IPS-18a (cell line): ENCODE measurements around the gene ZNF784.
A peak's percentile ranks its signal among the peaks of the same experiment; 100 is the strongest.

Experiments
- H3K27ac ChIP-seq: one replicate; pipeline ENCODE4 v1.5.1; 2013; ENCODE audit warnings: low read length
- H3K27me3 ChIP-seq: one replicate; pipeline ENCODE4 v1.6.1; 2013; ENCODE audit warnings: mild to moderate bottlenecking, low read length; ENCODE audit not compliant: control insufficient read depth, insufficient read depth
- H3K36me3 ChIP-seq: one replicate; pipeline ENCODE4 v1.6.1; 2013; ENCODE audit warnings: low read depth, low read length; ENCODE audit not compliant: control insufficient read depth
- H3K4me1 ChIP-seq: one replicate; pipeline ENCODE4 v1.6.1; 2013; ENCODE audit warnings: low read depth, low read length; ENCODE audit not compliant: control insufficient read depth
- H3K4me3 ChIP-seq: one replicate; pipeline ENCODE4 v1.5.1; 2013; ENCODE audit warnings: low read length
- H3K9ac ChIP-seq: one replicate; pipeline ENCODE4 v1.6.1; 2013; ENCODE audit warnings: mild to moderate bottlenecking, low read length, moderate library complexity
- H3K9me3 ChIP-seq: one replicate; pipeline ENCODE4 v1.6.1; 2013; ENCODE audit warnings: low read depth, low read length; ENCODE audit not compliant: control insufficient read depth

ZNF784 gene

GRCh38 chr19:55667006-55667381, 42.6 kb upstream of the ZNF784 start:
- Histone ChIP-seq H3K9me3 (no peaks in the 10 kb centered on the region), H3K4me3 (no peak overlapping the region), H3K27ac (no peak overlapping the region), H3K4me1 (peaks cover under 1% of the 10 kb centered on the region), H3K9ac (no peak overlapping the region), H3K27me3 (no peaks in the 10 kb centered on the region), H3K36me3 (peaks cover 79% of the 10 kb centered on the region)

- Histone ChIP-seq H3K9me3 (no peaks in the 10 kb centered on the region), H3K36me3 (peaks cover 85% of the 10 kb centered on the region), H3K4me3 (no peak overlapping the region), H3K9ac (no peak overlapping the region), H3K4me1 (no peaks in the 10 kb centered on the region), H3K27ac (no peak overlapping the region), H3K27me3 (no peaks in the 10 kb centered on the region)
Observed at GRCh38 chr19:55666343-55667005, 42.1 kb upstream of the ZNF784 start.

DNA sequence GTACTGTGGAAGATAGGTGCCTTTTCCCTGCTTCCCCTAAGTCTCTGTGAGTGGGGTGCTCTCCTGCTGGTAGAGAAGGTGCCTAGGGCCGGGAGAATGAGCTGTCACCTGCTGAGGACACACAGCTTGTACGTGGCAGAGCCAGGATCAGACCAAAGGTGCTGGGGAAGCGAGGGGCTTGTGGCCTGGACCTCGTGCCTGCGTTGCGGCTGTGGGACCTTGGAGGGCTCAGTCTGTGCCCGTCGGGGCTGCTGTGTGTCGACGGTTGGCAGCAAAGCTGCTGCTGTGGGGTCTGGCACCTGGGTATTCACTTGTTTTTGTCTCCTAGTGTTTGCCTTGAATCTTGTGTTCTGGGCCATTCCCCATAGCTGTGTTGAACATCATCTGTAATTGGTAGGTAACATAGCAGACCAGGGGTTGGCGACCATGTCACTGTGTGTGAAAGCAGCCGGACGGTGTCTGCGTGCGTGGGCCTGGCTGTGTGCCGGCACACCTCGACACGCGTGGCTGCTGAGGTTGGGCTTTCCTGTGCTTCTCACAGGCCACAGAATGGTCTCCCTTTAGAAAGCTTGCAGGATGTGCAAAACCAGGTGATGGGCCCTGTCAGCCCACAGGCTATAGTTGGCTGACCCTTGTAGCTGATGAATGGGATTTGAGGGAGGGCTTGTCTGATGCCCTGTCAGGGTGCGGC, 39.6 kb upstream of the ZNF784 start:
- Histone ChIP-seq H3K4me1 (no peaks in the 10 kb centered on the region), H3K9me3 (no peaks in the 10 kb centered on the region), H3K27me3 (no peaks in the 10 kb centered on the region), H3K27ac (no peak overlapping the region), H3K4me3 (no peak overlapping the region), H3K9ac (no peak overlapping the region), H3K36me3 (peaks cover 81% of the 10 kb centered on the region)

DNA sequence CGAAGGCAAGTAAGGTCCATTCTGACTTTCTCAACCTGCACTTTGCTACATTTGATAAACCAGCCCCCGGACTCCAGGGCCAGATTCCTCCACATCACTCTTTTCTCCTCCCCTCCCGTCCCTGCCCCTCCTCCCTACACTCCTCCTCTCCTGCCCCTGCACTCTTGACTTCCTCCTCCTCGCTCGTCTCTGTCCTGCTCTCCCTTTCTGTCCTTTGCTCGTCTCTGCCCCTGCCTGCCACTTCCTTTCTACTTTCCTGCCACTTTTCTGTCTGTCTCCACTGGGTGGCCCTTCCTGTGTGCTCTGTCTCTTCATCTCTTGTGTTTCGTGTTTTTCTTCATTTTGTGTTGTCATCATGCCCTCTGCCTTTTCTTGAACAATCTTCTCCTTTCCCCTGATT, 37.5 kb upstream of the ZNF784 start:
- peaks cover 3% of the 10 kb centered on the region for H3K4me1 ChIP-seq
- no peak overlapping the region for H3K9ac ChIP-seq
- peaks cover 60% of the 10 kb centered on the region for H3K36me3 ChIP-seq
- no peak overlapping the region for H3K4me3 ChIP-seq
- H3K9me3 ChIP-seq, result no peaks in the 10 kb centered on the region
- H3K27me3 ChIP-seq, result no peaks in the 10 kb centered on the region
- no peak overlapping the region for H3K27ac ChIP-seq

DNA sequence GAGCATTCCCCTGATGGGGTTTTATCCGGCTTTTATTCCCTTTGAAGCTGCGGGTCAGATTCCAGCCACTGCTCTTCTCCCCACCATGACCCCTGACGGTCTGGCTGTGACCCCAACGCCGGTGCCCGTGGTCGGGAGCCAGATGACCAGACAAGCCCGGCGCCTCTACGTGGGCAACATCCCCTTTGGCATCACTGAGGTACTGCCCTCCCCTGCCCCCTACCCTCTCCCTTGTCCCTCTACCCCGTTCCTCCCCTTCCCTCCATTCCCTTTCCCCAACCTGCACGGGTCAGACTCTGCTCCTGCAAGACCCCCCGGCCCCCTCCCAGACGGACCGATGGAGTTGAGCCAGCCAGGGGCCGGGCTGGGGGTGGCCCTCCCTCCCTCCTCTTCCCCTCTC, 36.6 kb upstream of the ZNF784 start:
- Histone ChIP-seq H3K9ac (no peak overlapping the region), H3K36me3 (peaks cover 52% of the 10 kb centered on the region), H3K27ac (no peak overlapping the region), H3K4me3 (no peak overlapping the region), H3K9me3 (no peaks in the 10 kb centered on the region), H3K27me3 (no peaks in the 10 kb centered on the region), H3K4me1 (peaks cover 7% of the 10 kb centered on the region)

DNA sequence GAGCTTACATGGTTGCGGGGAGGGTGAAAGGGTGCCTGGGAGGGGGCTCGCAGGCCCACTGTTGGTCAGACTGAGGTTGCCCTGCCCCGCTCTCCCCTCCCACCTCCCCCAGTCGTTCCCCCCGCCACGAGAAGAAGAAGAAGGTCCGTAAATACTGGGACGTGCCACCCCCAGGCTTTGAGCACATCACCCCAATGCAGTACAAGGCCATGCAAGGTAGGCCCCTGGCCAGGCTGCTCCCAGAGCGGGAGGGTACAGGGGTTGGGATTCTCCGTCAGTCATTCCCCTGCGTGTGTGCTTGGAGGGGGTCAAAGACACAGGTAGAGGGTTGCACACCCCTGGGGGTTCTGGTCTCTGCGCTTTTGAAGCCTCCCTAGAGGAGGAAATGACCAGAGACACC, 36.0 kb upstream of the ZNF784 start:
- Histone ChIP-seq H3K4me3 (no peak overlapping the region), H3K9ac (no peak overlapping the region), H3K36me3 (peaks cover 46% of the 10 kb centered on the region), H3K27me3 (no peaks in the 10 kb centered on the region), H3K9me3 (no peaks in the 10 kb centered on the region), H3K4me1 (peaks cover 7% of the 10 kb centered on the region), H3K27ac (no peak overlapping the region)

DNA sequence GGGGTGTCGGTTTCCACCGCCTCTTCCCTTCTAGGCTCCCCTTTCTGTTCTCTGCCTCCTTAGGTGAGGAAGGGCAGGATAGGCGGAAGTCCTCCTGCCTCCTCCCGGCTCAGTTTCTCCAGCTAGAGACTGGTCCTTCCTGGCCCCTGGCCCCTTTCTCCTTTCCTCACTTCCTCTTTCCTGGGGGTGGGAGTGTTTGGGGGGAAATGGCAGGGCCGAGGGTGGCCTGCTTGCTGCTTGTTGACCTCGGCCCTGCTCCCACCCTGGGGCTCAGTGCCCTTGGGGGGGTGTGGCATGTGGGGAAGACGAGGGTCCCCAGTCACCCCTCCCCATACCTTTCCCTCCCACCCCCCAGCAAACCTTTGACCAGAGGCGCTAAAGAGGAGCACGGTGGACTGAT, 35.5 kb upstream of the ZNF784 start:
- H3K36me3 ChIP-seq, result peaks cover 41% of the 10 kb centered on the region
- H3K4me1 ChIP-seq, result peaks cover 7% of the 10 kb centered on the region
- no peak overlapping the region for H3K9ac ChIP-seq
- no peak overlapping the region for H3K4me3 ChIP-seq
- no peaks in the 10 kb centered on the region for H3K9me3 ChIP-seq
- no peaks in the 10 kb centered on the region for H3K27me3 ChIP-seq
- H3K27ac ChIP-seq, result no peak overlapping the region

- no peak overlapping the region for H3K4me3 ChIP-seq
- peaks cover 33% of the 10 kb centered on the region for H3K36me3 ChIP-seq
- no peak overlapping the region for H3K27ac ChIP-seq
- no peak overlapping the region for H3K9ac ChIP-seq
- no peaks in the 10 kb centered on the region for H3K27me3 ChIP-seq
- no peaks in the 10 kb centered on the region for H3K9me3 ChIP-seq
- peaks cover 7% of the 10 kb centered on the region for H3K4me1 ChIP-seq
Observed at GRCh38 chr19:55658846-55659459, 34.6 kb upstream of the ZNF784 start.

DNA sequence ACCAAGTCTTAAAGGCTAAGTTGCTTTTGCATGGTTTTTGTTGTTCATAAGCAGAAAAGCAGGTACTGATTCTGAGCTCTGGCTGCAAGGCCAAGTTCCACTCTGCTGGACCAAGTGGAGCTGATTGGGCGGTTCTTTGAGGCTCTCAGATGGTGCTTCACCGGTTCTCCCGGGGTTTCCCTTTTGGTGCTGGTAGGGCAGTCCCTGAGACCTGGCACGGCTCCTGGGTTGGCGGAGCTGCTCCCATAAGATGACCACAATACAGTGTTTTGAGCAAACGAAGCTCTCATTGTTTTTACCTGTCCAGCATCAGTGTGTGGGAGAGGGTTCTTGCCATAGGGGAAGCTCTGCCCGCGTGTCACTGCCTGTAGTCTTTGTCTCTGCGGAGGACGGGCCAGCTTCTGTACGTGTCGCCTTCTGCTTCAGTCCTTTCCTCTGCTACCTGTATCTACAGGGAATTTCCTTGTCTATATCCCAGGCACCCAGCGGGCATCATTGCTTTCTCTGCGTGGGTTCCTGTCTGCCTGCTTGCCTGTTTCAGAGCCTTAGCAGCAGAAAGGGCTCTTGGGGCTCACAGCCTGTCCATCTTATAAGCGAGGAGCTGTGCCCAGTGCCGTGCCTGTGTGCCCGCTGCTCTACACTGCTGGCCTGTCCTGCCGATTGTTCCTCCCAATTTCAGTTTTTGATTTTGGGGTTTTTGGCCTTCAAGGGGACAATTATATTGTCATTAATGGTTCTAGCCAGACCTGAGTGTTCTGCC, 32.8 kb upstream of the ZNF784 start:
- peak overlapping the region; percentile 99 for H3K9ac ChIP-seq
- no peaks in the 10 kb centered on the region for H3K27me3 ChIP-seq
- peaks cover 7% of the 10 kb centered on the region for H3K4me1 ChIP-seq
- peak overlapping the region; percentile 99 for H3K4me3 ChIP-seq
- H3K9me3 ChIP-seq, result no peaks in the 10 kb centered on the region
- peaks cover 18% of the 10 kb centered on the region for H3K36me3 ChIP-seq
- no peak overlapping the region for H3K27ac ChIP-seq

GRCh38 chr19:55656552-55656951, 32.2 kb upstream of the ZNF784 start:
- H3K36me3 ChIP-seq, result peaks cover 12% of the 10 kb centered on the region
- H3K9ac ChIP-seq, result peak overlapping the region; percentile 99
- no peaks in the 10 kb centered on the region for H3K27me3 ChIP-seq
- H3K9me3 ChIP-seq, result no peaks in the 10 kb centered on the region
- no peak overlapping the region for H3K27ac ChIP-seq
- H3K4me3 ChIP-seq, result peak overlapping the region; percentile 99
- peaks cover 7% of the 10 kb centered on the region for H3K4me1 ChIP-seq

DNA sequence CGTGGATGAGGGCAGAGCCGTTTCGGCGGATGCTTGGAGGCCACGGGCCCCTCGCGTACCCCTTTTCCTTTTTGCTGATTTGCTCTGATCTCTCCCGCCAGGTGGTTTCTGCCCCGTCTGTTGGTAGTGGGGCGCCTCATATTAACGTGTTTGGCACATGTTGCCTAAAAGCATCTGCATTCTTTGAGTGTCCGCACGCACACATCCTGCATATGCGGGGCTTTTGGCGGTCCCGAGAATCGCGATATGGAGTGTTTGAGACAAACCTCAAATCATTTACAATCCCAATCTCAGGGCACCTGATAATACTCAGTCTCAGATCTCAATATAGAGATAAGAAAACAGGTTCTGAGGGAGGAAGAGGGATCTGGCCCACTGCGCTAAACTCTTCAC, 31.3 kb upstream of the ZNF784 start:
- Histone ChIP-seq H3K9ac (peak overlapping the region; percentile 99), H3K4me1 (peaks cover 7% of the 10 kb centered on the region), H3K27ac (peak overlapping the region; percentile 95), H3K36me3 (peaks cover 3% of the 10 kb centered on the region), H3K9me3 (no peaks in the 10 kb centered on the region), H3K27me3 (no peaks in the 10 kb centered on the region), H3K4me3 (peak overlapping the region; percentile 99)
